Effector memory CD4-positive, alpha-beta T cell (primary cell): ENCODE results near the gene SENP7.
A peak's percentile ranks its signal among the peaks of the same experiment; 100 is the strongest.

ENCODE experiments used
- DNase-seq, 3 donors: peaks; one replicate each; pipeline ENCODE4 v3.0.0-alpha.2; 2020
- H3K27ac ChIP-seq: 2 replicates; pipeline ENCODE4 v1.7.0; 2013; ENCODE audit warnings: mild to moderate bottlenecking, low read length, moderate library complexity; ENCODE audit not compliant: insufficient read depth, poor library complexity, severe bottlenecking
- H3K27me3 ChIP-seq: replicated peaks from 2 replicates; pipeline ENCODE4 v1.7.0; 2013; ENCODE audit warnings: mild to moderate bottlenecking, low read length; ENCODE audit not compliant: insufficient read depth, control insufficient read depth, poor library complexity, severe bottlenecking
- H3K36me3 ChIP-seq: 2 replicates; pipeline ENCODE4 v1.7.0; 2013; ENCODE audit warnings: mild to moderate bottlenecking, low read length, moderate library complexity; ENCODE audit not compliant: control insufficient read depth, insufficient read depth
- H3K4me1 ChIP-seq: 2 replicates; pipeline ENCODE4 v1.7.0; 2013; ENCODE audit warnings: low read length, mild to moderate bottlenecking; ENCODE audit not compliant: control insufficient read depth, insufficient read depth, poor library complexity, severe bottlenecking
- H3K4me3 ChIP-seq: 2 replicates; pipeline ENCODE4 v1.7.0; 2013; ENCODE audit warnings: low read length, low read depth, mild to moderate bottlenecking; ENCODE audit not compliant: insufficient read depth, poor library complexity, severe bottlenecking
- H3K9me3 ChIP-seq: 2 replicates; pipeline ENCODE4 v1.7.0; 2013; ENCODE audit warnings: mild to moderate bottlenecking, low read length, moderate library complexity; ENCODE audit not compliant: control insufficient read depth

Gene SENP7

GRCh38 chr3:101391413-101391950, 121.5 kb downstream of the SENP7 start:
- DNase-seq: no peak
- peaks cover 5% of the 10 kb centered on the region for H3K36me3 ChIP-seq
- H3K9me3 ChIP-seq: peaks cover 4% of the 10 kb centered on the region
- no peaks in the 10 kb centered on the region for H3K4me1 ChIP-seq
- H3K27me3 ChIP-seq: no peaks in the 10 kb centered on the region
- no peak overlapping the region for H3K27ac ChIP-seq
- no peak overlapping the region for H3K4me3 ChIP-seq

- Histone ChIP-seq H3K4me3 (no peak overlapping the region), H3K9me3 (peaks cover 4% of the 10 kb centered on the region), H3K27me3 (no peaks in the 10 kb centered on the region), H3K27ac (no peak overlapping the region), H3K36me3 (no peaks in the 10 kb centered on the region), H3K4me1 (no peaks in the 10 kb centered on the region)
- no peak for DNase-seq
These were observed 124.3 kb downstream of the SENP7 start for GRCh38 chr3:101388706-101389105.

DNA sequence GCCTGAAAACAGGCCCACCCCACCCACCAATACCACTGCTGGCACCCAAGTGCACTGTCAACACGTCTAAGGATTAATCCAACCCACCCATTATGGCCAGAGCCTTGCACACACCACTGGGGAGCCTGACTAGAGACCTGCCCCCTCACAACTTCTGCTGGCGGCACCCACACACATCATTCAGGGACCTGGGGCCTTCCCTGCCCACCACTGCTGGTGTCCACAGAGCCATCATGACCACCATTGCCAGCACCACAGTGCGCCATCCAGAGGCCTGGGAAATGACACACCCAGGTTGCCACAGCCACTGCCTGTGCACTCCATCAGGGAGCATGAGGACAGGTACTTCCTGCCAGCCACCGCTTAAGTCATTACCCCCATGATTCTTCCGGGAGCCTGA, 125.7 kb downstream of the SENP7 start:
- no peak overlapping the region for H3K27ac ChIP-seq
- DNase-seq: no peak
- peaks cover 4% of the 10 kb centered on the region for H3K9me3 ChIP-seq

GRCh38 chr3:101384426-101384825, 128.6 kb downstream of the SENP7 start:
- Histone ChIP-seq H3K27me3 (no peaks in the 10 kb centered on the region), H3K9me3 (peaks cover 3% of the 10 kb centered on the region), H3K4me3 (no peak overlapping the region), H3K27ac (no peak overlapping the region), H3K36me3 (no peaks in the 10 kb centered on the region), H3K4me1 (peaks cover 10% of the 10 kb centered on the region)
- no peak for DNase-seq

More for the DNA sequence above, 125.7 kb downstream of the SENP7 start:
- H3K4me3 ChIP-seq: no peak overlapping the region
- no peaks in the 10 kb centered on the region for H3K36me3 ChIP-seq
- H3K27me3 ChIP-seq: no peaks in the 10 kb centered on the region
- no peaks in the 10 kb centered on the region for H3K4me1 ChIP-seq

DNA sequence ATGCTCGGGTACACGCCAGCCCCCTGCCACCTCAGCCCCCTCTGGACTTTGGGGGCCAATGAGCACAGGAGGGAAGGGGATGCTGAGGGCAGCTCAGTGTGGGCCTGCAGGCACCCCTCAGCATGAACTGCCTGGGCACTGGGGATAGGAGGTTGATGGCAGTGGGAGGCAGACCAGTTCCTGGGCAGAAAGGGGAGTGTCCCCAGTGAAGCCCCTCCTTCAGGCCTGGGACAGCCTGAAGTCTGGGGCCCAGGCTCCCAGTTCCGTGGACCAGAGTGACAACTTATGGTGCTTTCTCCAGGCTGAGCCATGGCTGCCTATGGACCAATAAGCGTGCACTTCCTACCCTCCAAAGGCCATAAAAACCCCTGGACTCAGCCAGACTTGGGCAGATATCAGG, 129.4 kb downstream of the SENP7 start:
- Histone ChIP-seq H3K4me1 (peaks cover 10% of the 10 kb centered on the region), H3K27me3 (no peaks in the 10 kb centered on the region), H3K27ac (no peak overlapping the region), H3K9me3 (no peaks in the 10 kb centered on the region), H3K4me3 (no peak overlapping the region), H3K36me3 (peaks cover 4% of the 10 kb centered on the region)
- DNase-seq: no peak

DNA sequence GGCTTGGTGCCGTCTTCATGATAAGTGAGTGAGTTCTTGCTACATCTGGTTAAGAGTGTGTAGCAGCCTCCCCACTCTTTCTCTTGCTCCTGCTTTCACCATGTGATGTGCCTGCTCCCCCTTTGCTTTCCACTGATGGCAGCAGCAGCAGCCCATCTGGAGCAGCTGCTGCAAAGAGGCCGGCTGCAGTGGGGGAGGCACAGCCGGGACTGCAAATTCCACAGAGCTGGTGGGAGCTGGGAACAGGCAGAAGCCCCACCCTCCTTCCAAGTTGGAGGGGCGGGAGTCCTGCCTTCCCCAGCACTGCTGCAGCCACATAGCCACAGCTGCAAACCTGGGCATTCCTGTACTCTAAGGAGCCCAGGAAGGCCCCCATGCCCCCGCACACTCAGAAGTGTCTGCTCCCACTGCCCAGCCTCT, 129.8 kb downstream of the SENP7 start:
- Histone ChIP-seq H3K4me1 (peaks cover 10% of the 10 kb centered on the region), H3K27ac (no peak overlapping the region), H3K9me3 (no peaks in the 10 kb centered on the region), H3K27me3 (no peaks in the 10 kb centered on the region), H3K36me3 (peaks cover 4% of the 10 kb centered on the region), H3K4me3 (no peak overlapping the region)
- DNase-seq: no peak

DNA sequence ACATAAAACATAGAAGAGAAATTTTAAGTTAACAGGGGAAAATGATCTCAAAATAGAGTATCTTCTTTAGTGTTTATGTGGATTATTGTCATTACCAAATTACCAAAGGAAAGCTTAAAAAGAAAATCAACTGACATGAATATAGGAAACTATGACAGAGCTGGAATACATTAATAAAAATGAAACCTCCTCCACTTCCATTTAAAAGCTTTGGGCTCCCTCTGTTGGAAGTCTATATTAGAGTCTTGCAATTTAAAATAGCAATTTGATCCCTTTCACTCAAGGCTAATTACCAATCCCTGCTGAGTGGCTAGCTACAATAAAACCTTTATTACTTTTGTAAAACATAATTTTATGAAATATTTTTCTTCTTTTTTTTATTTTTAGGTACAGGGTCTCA, 131.2 kb downstream of the SENP7 start:
- Histone ChIP-seq H3K27ac (no peak overlapping the region), H3K4me1 (peaks cover 10% of the 10 kb centered on the region), H3K4me3 (no peak overlapping the region), H3K9me3 (no peaks in the 10 kb centered on the region), H3K36me3 (peaks cover 4% of the 10 kb centered on the region), H3K27me3 (no peaks in the 10 kb centered on the region)
- DNase-seq: no peak

DNA sequence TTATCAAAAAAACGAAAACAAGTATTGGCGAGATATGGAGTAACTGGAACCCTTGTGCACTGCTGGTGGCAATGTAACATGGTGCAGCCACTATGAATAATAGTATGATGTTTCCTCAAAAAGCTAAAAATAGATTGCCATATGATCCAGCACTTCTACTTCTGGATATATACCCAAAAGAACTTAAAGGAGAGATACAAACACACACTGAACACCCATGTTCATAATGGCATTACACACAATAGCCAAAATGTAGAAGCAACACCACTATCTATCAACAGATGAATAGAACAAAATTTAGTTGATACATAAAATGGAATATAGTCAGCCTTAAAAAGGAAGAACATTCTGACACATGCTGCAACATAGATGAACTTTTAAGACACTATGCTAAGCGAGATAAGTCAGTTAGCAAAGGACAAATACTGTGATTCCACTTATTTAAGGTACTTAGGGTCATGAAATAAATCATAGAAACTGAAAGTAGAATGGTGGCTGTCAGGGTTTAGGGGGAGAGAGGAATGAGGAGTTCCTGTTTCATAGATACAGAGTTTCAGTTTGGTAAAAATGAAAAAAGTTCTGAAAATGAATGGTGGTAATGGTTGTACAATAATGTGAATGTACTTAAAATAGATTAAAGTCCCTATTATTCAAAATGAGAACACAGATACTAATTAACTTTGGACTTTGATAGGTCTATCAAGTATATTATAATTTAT, 133.2 kb downstream of the SENP7 start:
- DNase-seq: no peak
- H3K9me3 ChIP-seq: no peaks in the 10 kb centered on the region
- peaks cover 4% of the 10 kb centered on the region for H3K36me3 ChIP-seq
- peaks cover 10% of the 10 kb centered on the region for H3K4me1 ChIP-seq
- H3K27me3 ChIP-seq: no peaks in the 10 kb centered on the region
- H3K4me3 ChIP-seq: peak overlapping the region; percentile 31
- peak overlapping the region; percentile 14 for H3K27ac ChIP-seq

- peaks cover 10% of the 10 kb centered on the region for H3K4me1 ChIP-seq
- H3K27me3 ChIP-seq: no peaks in the 10 kb centered on the region
- DNase-seq: no peak
- H3K4me3 ChIP-seq: no peak overlapping the region
- no peaks in the 10 kb centered on the region for H3K9me3 ChIP-seq
- peaks cover 4% of the 10 kb centered on the region for H3K36me3 ChIP-seq
- no peak overlapping the region for H3K27ac ChIP-seq
These were observed 135.2 kb downstream of the SENP7 start for GRCh38 chr3:101377796-101378195.

- peaks cover 4% of the 10 kb centered on the region for H3K36me3 ChIP-seq
- DNase-seq: no peak
- no peak overlapping the region for H3K27ac ChIP-seq
- H3K27me3 ChIP-seq: no peaks in the 10 kb centered on the region
- peaks cover 10% of the 10 kb centered on the region for H3K4me1 ChIP-seq
- no peak overlapping the region for H3K4me3 ChIP-seq
- H3K9me3 ChIP-seq: no peaks in the 10 kb centered on the region
These were observed 135.8 kb downstream of the SENP7 start for GRCh38 chr3:101377209-101377608.
